Tibial artery (tissue), 4 donors: ENCODE measurements around the gene SERTAD2.

Experiments used
- DNase-seq, 2 donors: peaks; one replicate each; pipeline ENCODE4 v3.0.0-alpha.2; 2019
- H3K27ac ChIP-seq, 2 donors: fragments of 200-600 bp; sonication (generic) in 1 of 2; 1 replicate in 1 of 2; 2 replicates in 1 of 2; pipeline ENCODE4 v1.5.1; 2018 to 2019; ENCODE audit warnings: mild to moderate bottlenecking in 1 of 2
- H3K27me3 ChIP-seq, 2 donors: fragments of 200-600 bp; sonication (generic) in 1 of 2; one replicate each; pipeline versions ENCODE4 v1.5.1 to v1.6.0; 2016 to 2019
- H3K36me3 ChIP-seq, 3 donors: fragments of 200-600 bp; sonication (generic) in 2 of 3; one replicate each; pipeline ENCODE4 v1.5.1; 2016 to 2019; ENCODE audit warnings: mild to moderate bottlenecking in 2 of 3
- H3K4me1 ChIP-seq, 4 donors: fragments of 200-600 bp; sonication (generic) in 2 of 4; 1 replicate in 3 of 4; 2 replicates in 1 of 4; pipeline ENCODE4 v1.5.1; 2016 to 2019
- H3K4me3 ChIP-seq, 2 donors: fragments of 200-600 bp; sonication (generic) in 1 of 2; 1 replicate in 1 of 2; 2 replicates in 1 of 2; pipeline ENCODE4 v1.5.1; 2018 to 2019; ENCODE audit warnings: mild to moderate bottlenecking in 2 of 2
- H3K9me3 ChIP-seq, 3 donors: fragments of 200-600 bp; sonication (generic) in 1 of 3; one replicate each; pipeline ENCODE4 v1.5.1; 2016 to 2019
- CTCF ChIP-seq, 2 experiments: fragments of 200-600 bp in 1 of 2; fragments of 450-650 bp in 1 of 2; IDR thresholded peaks; one replicate each; pipeline ENCODE4 v1.5.1; 2017 to 2019; ENCODE audit warnings: antibody characterized with exemption in 2 of 2, mild to moderate bottlenecking in 1 of 2, moderate library complexity in 1 of 2
- intact Hi-C: fragments of 100-400 bp; cut with DNase I; formaldehyde crosslinking; loops from one replicate; pipeline ENCODE4 v1.15.0; 2023; ENCODE audit warnings: low total_unique reads

SERTAD2 gene

GRCh38 chr2:64602436-64602835, 51.3 kb downstream of the SERTAD2 start:
- H3K27ac ChIP-seq = no peak overlapping the region
- no peaks in the 10 kb centered on the region for H3K27me3 ChIP-seq
- no peak for TF ChIP-seq CTCF (IDR thresholded peaks at IDR 0.05)
- intact Hi-C loops = no loop called here
- no peak overlapping the region for H3K4me3 ChIP-seq
- no peaks in the 10 kb centered on the region for H3K9me3 ChIP-seq
- peaks cover 0 to 20% (median 7%) of the 10 kb centered on the region in 4 donors for H3K4me1 ChIP-seq
- H3K36me3 ChIP-seq = no peaks in the 10 kb centered on the region
- no peak for DNase-seq

GRCh38 chr2:64601785-64602391, 51.8 kb downstream of the SERTAD2 start:
- Histone ChIP-seq H3K27ac (no peak overlapping the region), H3K27me3 (no peaks in the 10 kb centered on the region), H3K9me3 (no peaks in the 10 kb centered on the region), H3K36me3 (no peaks in the 10 kb centered on the region), H3K4me1 (peaks cover 0 to 17% (median 6%) of the 10 kb centered on the region in 4 donors), H3K4me3 (no peak overlapping the region)
- intact Hi-C loops = no loop called here
- no peak for DNase-seq
- no peak for TF ChIP-seq CTCF (IDR thresholded peaks at IDR 0.05)

DNA sequence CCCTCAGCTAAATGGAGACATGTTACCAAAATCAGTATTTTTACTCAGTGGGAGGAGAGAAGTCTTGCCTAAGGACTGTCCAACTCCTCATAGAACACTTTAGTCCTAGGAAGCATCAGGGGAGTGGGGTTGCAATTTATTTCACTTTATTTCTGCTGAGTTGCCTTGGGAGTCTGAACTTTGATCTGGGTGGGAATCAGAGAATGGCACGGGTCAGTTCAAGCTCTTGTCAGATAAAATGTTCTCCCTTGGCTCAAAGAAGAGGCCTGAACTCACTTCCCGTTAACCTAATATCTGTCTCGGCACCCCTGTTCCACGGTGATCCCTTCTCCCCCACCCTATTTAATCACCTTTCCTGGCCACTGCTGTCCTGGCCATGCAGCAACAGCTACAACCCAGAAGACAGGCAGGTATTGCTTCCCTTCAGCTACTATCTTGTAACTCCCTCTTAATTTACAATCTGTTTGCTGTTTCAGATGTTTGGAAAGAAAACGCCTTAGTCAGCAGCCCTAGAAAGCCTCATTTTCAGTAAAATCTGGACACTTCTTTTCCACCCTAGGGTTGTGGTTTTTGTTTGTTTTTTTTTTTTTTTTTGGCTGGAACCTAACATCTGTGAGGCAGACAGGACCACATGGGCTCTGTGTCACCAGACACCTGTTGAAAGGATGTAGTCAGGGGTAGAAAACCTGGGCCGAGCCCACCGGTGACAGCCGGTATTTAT, 52.5 kb downstream of the SERTAD2 start:
- intact Hi-C loops = no loop called here
- H3K27ac ChIP-seq = no peak overlapping the region
- DNase-seq = no peak
- no peak overlapping the region for H3K4me3 ChIP-seq
- H3K36me3 ChIP-seq = no peaks in the 10 kb centered on the region
- no peak for TF ChIP-seq CTCF (IDR thresholded peaks at IDR 0.05)
- peaks cover 0 to 10% (median 6%) of the 10 kb centered on the region in 4 donors for H3K4me1 ChIP-seq
- no peaks in the 10 kb centered on the region for H3K9me3 ChIP-seq
- H3K27me3 ChIP-seq = no peaks in the 10 kb centered on the region

- Histone ChIP-seq H3K36me3 (no peaks in the 10 kb centered on the region), H3K27me3 (no peaks in the 10 kb centered on the region), H3K27ac (no peak overlapping the region), H3K9me3 (no peaks in the 10 kb centered on the region), H3K4me1 (peaks cover 0 to 16% (median 5%) of the 10 kb centered on the region in 4 donors), H3K4me3 (no peak overlapping the region)
- intact Hi-C loops = no loop called here
- no peak for TF ChIP-seq CTCF (IDR thresholded peaks at IDR 0.05)
- no peak for DNase-seq
These were observed 54.2 kb downstream of the SERTAD2 start for GRCh38 chr2:64599469-64599868.

DNA sequence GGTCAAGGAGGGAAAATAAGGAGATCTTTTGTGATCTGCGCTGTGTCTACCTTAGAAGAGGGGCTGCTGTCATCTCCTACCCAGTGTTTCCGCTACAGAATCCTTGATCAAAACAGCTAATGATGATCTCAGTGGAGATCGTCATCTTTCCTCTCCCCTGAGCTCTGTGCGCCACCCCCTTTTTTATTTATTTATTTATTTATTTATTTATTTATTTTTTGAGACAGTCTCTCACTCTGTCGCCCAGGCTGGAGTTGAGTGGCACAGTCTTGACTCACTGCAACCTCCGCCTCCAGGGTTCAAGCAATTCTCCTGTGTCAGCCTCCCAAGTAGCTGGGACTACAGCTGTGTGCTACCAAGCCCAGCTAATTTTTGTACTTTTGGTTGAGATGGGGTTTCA, 55.5 kb downstream of the SERTAD2 start:
- no peak for TF ChIP-seq CTCF (IDR thresholded peaks at IDR 0.05)
- Histone ChIP-seq H3K9me3 (no peaks in the 10 kb centered on the region), H3K4me3 (no peak overlapping the region), H3K36me3 (no peaks in the 10 kb centered on the region), H3K4me1 (peaks cover 0 to 19% (median 7%) of the 10 kb centered on the region in 4 donors), H3K27me3 (no peaks in the 10 kb centered on the region), H3K27ac (no peak overlapping the region)
- no peak for DNase-seq
- intact Hi-C loops = no loop called here
